RWPE2 (cell line): ENCODE measurements around the gene SATB2.

Experiments used
- ATAC-seq: fragments of 200-7000 bp; cut with Tn5 transposase; 3 replicates; pipeline ENCODE4 v1.9.1; 2021; ENCODE audit warnings: low read depth
- DNase-seq: peaks from one replicate; pipeline ENCODE4 v3.0.0-alpha.2; 2020; ENCODE audit warnings: low spot score
- H3K27ac ChIP-seq: fragments of 450-650 bp; 2 replicates; pipeline ENCODE4 v1.5.1; 2017; ENCODE audit warnings: mild to moderate bottlenecking; ENCODE audit not compliant: poor library complexity, severe bottlenecking
- H3K27me3 ChIP-seq: fragments of 250-450 bp; sonication (Bioruptor Pico); 2 replicates; pipeline ENCODE4 v1.5.1; 2021; ENCODE audit warnings: mild to moderate bottlenecking, moderate library complexity; ENCODE audit not compliant: insufficient read depth, poor library complexity, severe bottlenecking
- H3K36me3 ChIP-seq: fragments of 250-450 bp; sonication (Bioruptor Pico); 2 replicates; pipeline ENCODE4 v1.5.1; 2020; ENCODE audit warnings: low read depth, mild to moderate bottlenecking, moderate library complexity
- H3K4me1 ChIP-seq: fragments of 250-450 bp; sonication (Bioruptor Pico); 2 replicates; pipeline ENCODE4 v1.5.1; 2021; ENCODE audit warnings: mild to moderate bottlenecking, moderate library complexity; ENCODE audit not compliant: insufficient read depth, poor library complexity, severe bottlenecking
- H3K4me3 ChIP-seq: fragments of 250-450 bp; sonication (Bioruptor Pico); 2 replicates; pipeline ENCODE4 v1.5.1; 2021; ENCODE audit warnings: mild to moderate bottlenecking, moderate library complexity; ENCODE audit not compliant: severe bottlenecking
- H3K9me3 ChIP-seq: fragments of 250-450 bp; sonication (Bioruptor Pico); 2 replicates; pipeline ENCODE4 v1.5.1; 2021; ENCODE audit warnings: mild to moderate bottlenecking, moderate library complexity; ENCODE audit not compliant: severe bottlenecking
- CTCF ChIP-seq: fragments of 450-650 bp; IDR thresholded peaks from one replicate; pipeline ENCODE4 v1.5.1; 2017; ENCODE audit warnings: mild to moderate bottlenecking, moderate library complexity; ENCODE audit not compliant: poor library complexity, severe bottlenecking

The SATB2 gene

GRCh38 chr2:199458009-199458805, 468 bp upstream of the SATB2 start:
- Histone ChIP-seq H3K36me3 (peaks cover 13% of the 10 kb centered on the region), H3K27me3 (no peaks in the 10 kb centered on the region), H3K4me1 (peaks cover 12% of the 10 kb centered on the region), H3K4me3 (peak overlapping the region; percentile 62), H3K27ac (peak overlapping the region; percentile 85), H3K9me3 (no peaks in the 10 kb centered on the region)
- DNase-seq (no peak), ATAC-seq (peak; percentile 11)
- no peak for TF ChIP-seq CTCF

- DNase-seq (no peak), ATAC-seq (peak; percentile 1; the same call in 2 of the 3 replicates)
- Histone ChIP-seq H3K9me3 (no peaks in the 10 kb centered on the region), H3K4me3 (peak overlapping the region; percentile 62), H3K27ac (peak overlapping the region; percentile 85), H3K36me3 (peaks cover 17% of the 10 kb centered on the region), H3K4me1 (peaks cover 20% of the 10 kb centered on the region), H3K27me3 (no peaks in the 10 kb centered on the region)
- no peak for TF ChIP-seq CTCF
Measured at GRCh38 chr2:199456383-199457146, 1.2 kb downstream of the SATB2 start.

- peak; percentile 26 for ATAC-seq
- peak overlapping the region; percentile 62 for H3K4me3 ChIP-seq
- H3K9me3 ChIP-seq: no peaks in the 10 kb centered on the region
- peaks cover 20% of the 10 kb centered on the region for H3K4me1 ChIP-seq
- no peaks in the 10 kb centered on the region for H3K27me3 ChIP-seq
- peak; percentile 56 for DNase-seq
- no peak for TF ChIP-seq CTCF
- H3K36me3 ChIP-seq: peaks cover 18% of the 10 kb centered on the region
- peak overlapping the region; percentile 85 for H3K27ac ChIP-seq
Measured at GRCh38 chr2:199455545-199456382, 2.0 kb downstream of the SATB2 start.

GRCh38 chr2:199455210-199455544, 2.6 kb downstream of the SATB2 start:
- H3K36me3 ChIP-seq: peaks cover 24% of the 10 kb centered on the region
- peak overlapping the region; percentile 62 for H3K4me3 ChIP-seq
- DNase-seq: no peak
- no peak for TF ChIP-seq CTCF
- peaks cover 20% of the 10 kb centered on the region for H3K4me1 ChIP-seq
- no peak for ATAC-seq
- no peaks in the 10 kb centered on the region for H3K9me3 ChIP-seq
- H3K27ac ChIP-seq: peak overlapping the region; percentile 85
- no peaks in the 10 kb centered on the region for H3K27me3 ChIP-seq
